Upper lobe of left lung (tissue), 4 donors: Measurements from ENCODE around the gene REEP6.

Source experiments
- CTCF ChIP-seq, 6 experiments: fragments of 450-650 bp in 4 of 6; fragments of 200-600 bp in 2 of 6; sonication (generic) in 2 of 6; IDR thresholded peaks; one replicate each; pipeline ENCODE4 v1.5.1; 2016 to 2019; ENCODE audit warnings: antibody characterized with exemption in 6 of 6
- EP300 ChIP-seq, 4 donors: sonication (generic); formaldehyde crosslinking; IDR thresholded peaks; one replicate each; pipeline ENCODE4 v1.5.1; 2017; ENCODE audit warnings: antibody characterized with exemption in 4 of 4, control low read depth in 2 of 4
- POLR2AphosphoS5 ChIP-seq, 2 donors: sonication (generic); formaldehyde crosslinking; IDR thresholded peaks; one replicate each; pipeline ENCODE4 v1.5.1; 2017; ENCODE audit warnings: antibody characterized with exemption in 2 of 2

- no peak for TF ChIP-seq CTCF (IDR thresholded peaks at IDR 0.05)
- TF ChIP-seq POLR2AphosphoS5 (IDR thresholded peaks at IDR 0.05): no peak
- TF ChIP-seq EP300 (IDR thresholded peaks at IDR 0.05): no peak
Observed at GRCh38 chr19:1492474-1493006, 1.6 kb downstream of the REEP6 start.
